ENCODE measurements around the gene MYO1A.
A peak's percentile ranks its signal among the peaks of the same experiment; 100 is the strongest.

The MYO1A gene

DNA sequence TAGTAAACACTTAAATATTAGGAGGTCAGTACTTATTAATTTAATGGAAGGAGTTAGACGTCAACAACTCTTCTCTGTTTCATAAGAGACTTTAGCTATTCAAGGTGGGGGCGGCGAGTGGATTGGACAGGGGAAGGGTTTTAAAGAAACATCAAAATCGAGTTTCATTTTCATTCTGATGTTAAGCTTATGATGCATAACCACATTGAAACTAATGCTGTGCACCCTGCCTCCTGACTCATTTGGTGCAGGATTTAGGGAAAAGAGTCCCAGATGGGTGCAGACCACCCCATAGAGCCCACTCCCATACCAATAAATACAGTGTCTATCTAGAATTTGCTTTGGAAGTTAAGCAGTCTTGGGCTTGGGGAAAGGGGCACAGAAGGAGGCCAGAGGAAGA, 50.9 kb downstream of the MYO1A start:
- TF ChIP-seq POLR2AphosphoS5 (IDR thresholded peaks at IDR 0.05; ENCODE audit: low read depth, low read length) = no peak
- TF ChIP-seq TAF1 (IDR thresholded peaks at IDR 0.05; ENCODE audit: low read depth, low read length) = no peak
- no peak for TF ChIP-seq POLR2A (IDR thresholded peaks at IDR 0.05; ENCODE audit: low read depth, low read length)
- TF ChIP-seq SPI1 (IDR thresholded peaks at IDR 0.05; ENCODE audit: low read depth, low read length) = no peak
- TF ChIP-seq PAX5 (IDR thresholded peaks at IDR 0.05; ENCODE audit: insufficient read depth, low read length, severe bottlenecking) = no peak
- TF ChIP-seq POU2F2 (IDR thresholded peaks at IDR 0.05; ENCODE audit: low read depth, low read length) = no peak
- DNase-seq (ENCODE audit: insufficient read length, low spot score) = peak; percentile 62
- FAIRE-seq = peak; percentile 94

DNA sequence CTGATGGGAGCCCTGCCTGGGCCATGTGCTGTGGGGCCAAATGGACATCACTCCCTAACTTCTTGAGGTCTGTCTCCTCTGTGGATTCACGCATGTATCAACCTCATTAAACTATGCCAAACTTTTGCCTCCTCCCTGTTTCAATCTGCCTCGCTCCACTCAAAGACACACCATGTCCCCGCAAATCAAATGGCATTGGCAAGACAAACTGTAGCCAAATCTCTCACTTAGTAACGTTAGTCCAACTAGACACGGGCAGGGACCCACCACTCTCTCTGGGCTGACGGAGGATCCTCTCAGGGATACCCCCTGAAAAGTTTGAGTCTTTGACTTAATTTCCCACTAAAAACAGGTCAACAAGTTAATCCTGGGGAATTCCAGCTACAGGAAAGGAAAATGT, 51.6 kb downstream of the MYO1A start:
- TF ChIP-seq POLR2A (IDR thresholded peaks at IDR 0.05; ENCODE audit: low read depth, low read length) (no peak), SPI1 (IDR thresholded peaks at IDR 0.05; ENCODE audit: low read depth, low read length) (no peak), POU2F2 (IDR thresholded peaks at IDR 0.05; ENCODE audit: low read depth, low read length) (no peak), POLR2AphosphoS5 (IDR thresholded peaks at IDR 0.05; ENCODE audit: low read depth, low read length) (no peak)
- peak; percentile 47 for FAIRE-seq
- no peak for DNase-seq (ENCODE audit: insufficient read length, low spot score)

DNA sequence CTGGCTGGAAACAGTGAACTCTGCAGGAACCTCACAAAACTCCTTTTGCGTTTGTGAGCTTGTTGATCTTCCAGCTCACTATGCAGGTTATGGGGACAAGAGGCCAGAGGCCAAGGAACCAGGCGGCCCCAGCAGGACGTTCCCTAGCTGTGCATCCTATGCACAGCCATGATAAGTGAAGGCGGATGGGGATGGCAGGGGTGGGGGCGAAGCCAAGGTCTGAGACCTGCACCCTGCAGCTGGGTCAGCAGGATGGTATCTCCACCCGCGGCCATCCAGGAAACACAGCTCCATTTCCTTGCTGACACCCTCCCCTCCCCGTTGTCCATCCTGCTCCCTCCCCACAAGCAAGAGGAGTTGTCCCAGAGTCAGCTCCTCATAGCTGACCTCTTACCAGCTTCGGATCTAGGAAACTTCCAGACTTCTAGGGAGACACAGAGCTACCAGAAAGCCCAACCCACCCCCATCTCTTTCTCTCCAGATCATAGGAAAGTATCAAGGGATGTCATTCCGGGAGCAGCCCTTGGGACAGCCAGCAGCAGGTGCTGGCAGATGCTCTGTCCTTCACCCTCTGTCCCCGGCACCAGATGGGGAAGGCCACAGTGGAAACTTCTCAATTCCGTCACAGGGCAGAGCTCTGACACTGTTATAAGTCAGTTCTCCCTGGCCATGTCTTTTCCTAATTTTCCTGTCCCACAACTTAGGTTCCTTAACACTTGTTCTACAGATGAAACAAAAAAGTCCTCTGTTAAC, 53.0 kb downstream of the MYO1A start:
- no peak for DNase-seq (ENCODE audit: insufficient read length, low spot score)
- FAIRE-seq = no peak
- TF ChIP-seq POLR2A (IDR thresholded peaks at IDR 0.05; ENCODE audit: low read depth, low read length) (no peak), SPI1 (IDR thresholded peaks at IDR 0.05; ENCODE audit: low read depth, low read length) (no peak), PAX5 (IDR thresholded peaks at IDR 0.05; ENCODE audit: insufficient read depth, low read length, severe bottlenecking) (no peak), POLR2AphosphoS5 (IDR thresholded peaks at IDR 0.05; ENCODE audit: low read depth, low read length) (no peak), TAF1 (IDR thresholded peaks at IDR 0.05; ENCODE audit: low read depth, low read length) (no peak), POU2F2 (IDR thresholded peaks at IDR 0.05; ENCODE audit: low read depth, low read length) (no peak)

GRCh38 chr12:56995930-56996496, 53.9 kb downstream of the MYO1A start:
- no peak for DNase-seq (ENCODE audit: insufficient read length, low spot score)
- FAIRE-seq = no peak
- TF ChIP-seq POLR2A (IDR thresholded peaks at IDR 0.05; ENCODE audit: low read depth, low read length) = no peak
- TF ChIP-seq POLR2AphosphoS5 (IDR thresholded peaks at IDR 0.05; ENCODE audit: low read depth, low read length) = no peak
- no peak for TF ChIP-seq SPI1 (IDR thresholded peaks at IDR 0.05; ENCODE audit: low read depth, low read length)
- TF ChIP-seq PAX5 (IDR thresholded peaks at IDR 0.05; ENCODE audit: insufficient read depth, low read length, severe bottlenecking) = no peak
- TF ChIP-seq POU2F2 (IDR thresholded peaks at IDR 0.05; ENCODE audit: low read depth, low read length) = no peak
- no peak for TF ChIP-seq TAF1 (IDR thresholded peaks at IDR 0.05; ENCODE audit: low read depth, low read length)

DNA sequence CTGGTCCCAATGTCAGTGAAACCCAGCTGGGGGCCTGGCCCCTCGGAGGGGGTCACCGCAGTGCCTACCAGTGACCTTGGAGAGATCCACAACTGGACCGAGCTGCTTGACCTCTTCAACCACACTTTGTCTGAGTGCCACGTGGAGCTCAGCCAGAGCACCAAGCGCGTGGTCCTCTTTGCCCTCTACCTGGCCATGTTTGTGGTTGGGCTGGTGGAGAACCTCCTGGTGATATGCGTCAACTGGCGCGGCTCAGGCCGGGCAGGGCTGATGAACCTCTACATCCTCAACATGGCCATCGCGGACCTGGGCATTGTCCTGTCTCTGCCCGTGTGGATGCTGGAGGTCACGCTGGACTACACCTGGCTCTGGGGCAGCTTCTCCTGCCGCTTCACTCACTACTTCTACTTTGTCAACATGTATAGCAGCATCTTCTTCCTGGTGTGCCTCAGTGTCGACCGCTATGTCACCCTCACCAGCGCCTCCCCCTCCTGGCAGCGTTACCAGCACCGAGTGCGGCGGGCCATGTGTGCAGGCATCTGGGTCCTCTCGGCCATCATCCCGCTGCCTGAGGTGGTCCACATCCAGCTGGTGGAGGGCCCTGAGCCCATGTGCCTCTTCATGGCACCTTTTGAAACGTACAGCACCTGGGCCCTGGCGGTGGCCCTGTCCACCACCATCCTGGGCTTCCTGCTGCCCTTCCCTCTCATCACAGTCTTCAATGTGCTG, 54.6 kb downstream of the MYO1A start:
- TF ChIP-seq SPI1 (IDR thresholded peaks at IDR 0.05; ENCODE audit: low read depth, low read length) (no peak), POLR2A (IDR thresholded peaks at IDR 0.05; ENCODE audit: low read depth, low read length) (no peak), POLR2AphosphoS5 (IDR thresholded peaks at IDR 0.05; ENCODE audit: low read depth, low read length) (no peak), POU2F2 (IDR thresholded peaks at IDR 0.05; ENCODE audit: low read depth, low read length) (no peak), TAF1 (IDR thresholded peaks at IDR 0.05; ENCODE audit: low read depth, low read length) (no peak), PAX5 (IDR thresholded peaks at IDR 0.05; ENCODE audit: insufficient read depth, low read length, severe bottlenecking) (no peak)
- DNase-seq (ENCODE audit: insufficient read length, low spot score) (no peak), FAIRE-seq (no peak)

DNA sequence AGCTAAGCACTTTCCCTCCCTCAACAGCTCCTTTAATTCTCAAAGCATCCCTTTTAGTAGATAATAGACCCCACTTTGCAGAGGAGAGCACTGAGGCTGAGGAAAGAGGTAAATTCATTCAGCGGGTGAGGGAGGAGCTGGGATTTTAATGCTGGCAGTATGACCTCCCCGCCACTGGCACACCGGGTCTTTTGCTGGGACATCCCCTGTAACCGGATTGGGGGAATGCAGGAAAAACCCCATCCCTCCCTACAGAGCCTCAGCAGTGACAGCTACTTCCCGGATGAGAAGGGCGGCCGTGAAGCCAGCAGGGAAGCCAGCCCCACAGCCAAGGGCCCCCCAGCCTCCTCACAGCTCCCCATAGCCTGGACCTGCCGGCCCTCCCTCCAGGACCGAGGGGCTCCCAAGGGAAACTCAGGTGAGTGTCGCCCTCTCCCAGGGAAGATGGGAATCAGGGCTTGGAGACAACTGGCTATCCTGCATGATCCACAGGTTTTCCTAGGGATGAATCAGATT, 55.6 kb downstream of the MYO1A start:
- FAIRE-seq = no peak
- DNase-seq (ENCODE audit: insufficient read length, low spot score) = no peak
- TF ChIP-seq PAX5 (IDR thresholded peaks at IDR 0.05; ENCODE audit: insufficient read depth, low read length, severe bottlenecking) = no peak
- TF ChIP-seq POU2F2 (IDR thresholded peaks at IDR 0.05; ENCODE audit: low read depth, low read length) = no peak
- no peak for TF ChIP-seq TAF1 (IDR thresholded peaks at IDR 0.05; ENCODE audit: low read depth, low read length)

GRCh38 chr12:56993346-56993745, 56.6 kb downstream of the MYO1A start:
- TF ChIP-seq TAF1 (IDR thresholded peaks at IDR 0.05; ENCODE audit: low read depth, low read length) (no peak), POU2F2 (IDR thresholded peaks at IDR 0.05; ENCODE audit: low read depth, low read length) (no peak), POLR2AphosphoS5 (IDR thresholded peaks at IDR 0.05; ENCODE audit: low read depth, low read length) (no peak), SPI1 (IDR thresholded peaks at IDR 0.05; ENCODE audit: low read depth, low read length) (no peak), POLR2A (IDR thresholded peaks at IDR 0.05; ENCODE audit: low read depth, low read length) (no peak), PAX5 (IDR thresholded peaks at IDR 0.05; ENCODE audit: insufficient read depth, low read length, severe bottlenecking) (no peak)
- no peak for FAIRE-seq
- DNase-seq (ENCODE audit: insufficient read length, low spot score) = no peak

GRCh38 chr12:56991319-56992246, 58.3 kb downstream of the MYO1A start:
- FAIRE-seq (no peak), DNase-seq (ENCODE audit: insufficient read length, low spot score) (no peak)
- TF ChIP-seq SPI1 (IDR thresholded peaks at IDR 0.05; ENCODE audit: low read depth, low read length) (peak; percentile 89), TAF1 (IDR thresholded peaks at IDR 0.05; ENCODE audit: low read depth, low read length) (no peak), PAX5 (IDR thresholded peaks at IDR 0.05; ENCODE audit: insufficient read depth, low read length, severe bottlenecking) (no peak), POU2F2 (IDR thresholded peaks at IDR 0.05; ENCODE audit: low read depth, low read length) (no peak), POLR2A (IDR thresholded peaks at IDR 0.05; ENCODE audit: low read depth, low read length) (no peak), POLR2AphosphoS5 (IDR thresholded peaks at IDR 0.05; ENCODE audit: low read depth, low read length) (no peak)

All from GM12891 (cell line).